OCI-LY3 (cell line): ENCODE data around the gene DUT.

Experiments
- H2AFZ ChIP-seq: fragments of 200-600, 300-600 bp; shearing (Covaris generic); 2 replicates; pipeline ENCODE4 v1.6.0; 2014; ENCODE audit warnings: antibody characterized with exemption, low read depth, low read length
- H3K27ac ChIP-seq: fragments of 200-600, 300-600 bp; sonication (generic); 2 replicates; pipeline ENCODE4 v1.5.1; 2014; ENCODE audit warnings: mild to moderate bottlenecking, low read length, moderate library complexity, mixed read lengths
- H3K27me3 ChIP-seq: fragments of 200-600, 300-600 bp; sonication (generic); 2 replicates; pipeline ENCODE4 v1.6.1; 2014; ENCODE audit warnings: low read depth, low read length, mixed read lengths
- H3K36me3 ChIP-seq: fragments of 200-600, 300-600 bp; sonication (generic); replicated peaks from 2 replicates; pipeline ENCODE3; 2014; ENCODE audit warnings: low read depth, low read length, mixed read lengths
- H3K4me1 ChIP-seq: fragments of 300-600, 200-600 bp; sonication (generic); 2 replicates; pipeline ENCODE4 v1.6.1; 2014; ENCODE audit warnings: low read length, mixed read lengths
- H3K4me2 ChIP-seq: fragments of 200-600, 300-600 bp; sonication (generic); 2 replicates; pipeline ENCODE4 v1.6.1; 2014; ENCODE audit warnings: low read length, mixed read lengths
- H3K4me3 ChIP-seq: fragments of 300-600, 200-600 bp; sonication (generic); 2 replicates; pipeline ENCODE4 v1.5.1; 2014; ENCODE audit warnings: antibody characterized with exemption, mild to moderate bottlenecking, low read length, moderate library complexity
- H3K79me2 ChIP-seq: fragments of 300-600, 200-600 bp; shearing (Covaris generic); 2 replicates; pipeline ENCODE4 v1.6.1; 2014; ENCODE audit warnings: mild to moderate bottlenecking, low read length, mixed read lengths
- H3K9ac ChIP-seq: fragments of 300-600, 200-600 bp; shearing (Covaris generic); 2 replicates; pipeline ENCODE4 v1.6.0; 2014; ENCODE audit warnings: mild to moderate bottlenecking, low read length, moderate library complexity
- H3K9me3 ChIP-seq: fragments of 200-600, 300-600 bp; shearing (Covaris generic); 2 replicates; pipeline ENCODE4 v1.6.1; 2014; ENCODE audit warnings: low read length, mixed read lengths; ENCODE audit not compliant: insufficient read depth
- H4K20me1 ChIP-seq: fragments of 200-600, 300-600 bp; sonication (generic); 2 replicates; pipeline ENCODE4 v1.6.1; 2016; ENCODE audit warnings: low read length, mixed read lengths; ENCODE audit not compliant: insufficient read depth
- CTCF ChIP-seq: fragments of 200-600, 300-600 bp; sonication (generic); IDR thresholded peaks from 2 replicates; pipeline ENCODE4 v1.5.1; 2014; ENCODE audit warnings: antibody characterized with exemption, low read length, low read depth
- EZH2phosphoT487 ChIP-seq: fragments of 200-600 bp; shearing (Covaris generic); IDR thresholded peaks from 2 replicates; pipeline ENCODE4 v1.6.1; 2018; ENCODE audit warnings: antibody characterized with exemption, mixed run types, low read depth

The DUT gene

DNA sequence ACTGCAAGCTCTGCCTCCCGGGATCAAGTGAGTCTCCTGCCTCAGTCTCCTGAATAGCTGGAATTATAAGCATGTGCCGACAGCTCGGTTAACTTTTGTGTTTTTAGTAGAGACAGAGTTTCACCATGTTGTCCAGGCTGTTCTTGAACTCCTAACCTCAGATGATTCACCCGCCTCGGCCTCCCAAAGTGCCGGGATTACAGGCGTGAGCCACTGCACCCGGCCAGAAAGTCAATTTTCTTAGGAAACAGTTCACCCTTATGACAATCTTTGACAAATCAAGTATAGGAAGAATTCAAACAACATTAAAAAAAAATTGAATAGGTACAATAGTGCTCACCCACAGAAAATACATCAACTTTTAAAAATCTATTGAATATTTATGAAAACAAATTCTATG lies 23.6 kb upstream of the DUT start:
- no peaks in the 10 kb centered on the region for H3K9me3 ChIP-seq
- no peak overlapping the region for H2AFZ ChIP-seq
- no peak overlapping the region for H3K9ac ChIP-seq
- H3K27me3 ChIP-seq, result 0 out of 2 replicates have a peak, but pooled peaks cover 5% of the 10 kb centered on the region
- no peaks in the 10 kb centered on the region for H3K4me1 ChIP-seq
- H4K20me1 ChIP-seq, result no peaks in the 10 kb centered on the region
- no peak overlapping the region for H3K4me3 ChIP-seq
- no peak overlapping the region for H3K27ac ChIP-seq
- H3K36me3 ChIP-seq, result no peaks in the 10 kb centered on the region
- H3K79me2 ChIP-seq, result no peaks in the 10 kb centered on the region
- H3K4me2 ChIP-seq, result no peak overlapping the region
- no peak for TF ChIP-seq CTCF

DNA sequence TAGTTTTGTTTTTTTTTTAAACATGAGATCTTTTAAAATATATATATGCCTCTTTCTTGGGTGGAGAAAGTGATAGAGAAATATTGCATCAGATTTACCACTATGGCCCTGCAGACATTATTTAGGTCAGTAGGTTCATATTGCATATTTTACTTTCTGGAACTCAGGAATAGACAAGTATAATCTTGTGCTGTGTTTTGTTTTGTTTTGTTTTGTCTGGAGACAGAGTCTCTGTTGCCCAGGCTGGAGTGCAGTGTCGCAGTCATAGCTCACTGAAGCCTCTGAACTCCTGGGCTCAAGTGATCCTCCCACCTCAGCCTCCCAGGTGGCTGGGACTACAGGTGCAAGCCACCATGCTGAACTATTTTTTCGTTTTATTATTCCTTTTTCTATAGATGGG lies 21.5 kb upstream of the DUT start:
- Histone ChIP-seq H2AFZ (no peak overlapping the region), H3K79me2 (no peaks in the 10 kb centered on the region), H3K27ac (no peak overlapping the region), H3K9me3 (no peaks in the 10 kb centered on the region), H3K27me3 (0 out of 2 replicates have a peak, but pooled peaks cover 5% of the 10 kb centered on the region), H3K4me3 (no peak overlapping the region), H3K9ac (no peak overlapping the region), H4K20me1 (no peaks in the 10 kb centered on the region), H3K4me1 (no peaks in the 10 kb centered on the region), H3K4me2 (no peak overlapping the region), H3K36me3 (no peaks in the 10 kb centered on the region)
- TF ChIP-seq EZH2phosphoT487, result no peak
- no peak for TF ChIP-seq CTCF

DNA sequence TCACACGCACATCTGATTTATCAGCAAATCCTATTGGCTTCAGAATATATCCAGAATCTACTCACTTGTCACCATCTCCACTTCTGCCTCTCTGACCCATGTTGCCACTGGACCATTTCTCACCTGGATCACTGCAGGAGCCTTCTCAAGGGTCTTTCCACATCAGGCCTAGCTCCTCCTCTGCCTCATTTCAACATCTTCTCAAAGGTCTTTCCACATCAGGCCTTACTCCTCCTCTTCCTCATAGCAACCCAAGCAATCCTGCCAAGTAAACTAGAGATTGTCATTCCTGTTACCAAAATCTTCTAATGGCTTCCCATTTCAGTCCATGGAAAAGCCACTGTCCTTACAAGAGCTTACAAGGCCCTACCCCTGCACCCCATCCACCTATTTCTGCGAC lies 18.0 kb upstream of the DUT start:
- Histone ChIP-seq H4K20me1 (no peaks in the 10 kb centered on the region), H3K9ac (no peak overlapping the region), H3K79me2 (no peaks in the 10 kb centered on the region), H3K36me3 (no peaks in the 10 kb centered on the region), H2AFZ (no peak overlapping the region), H3K4me1 (no peaks in the 10 kb centered on the region), H3K4me3 (no peak overlapping the region), H3K9me3 (no peaks in the 10 kb centered on the region), H3K4me2 (no peak overlapping the region), H3K27me3 (0 out of 2 replicates have a peak, but pooled peaks cover 3% of the 10 kb centered on the region), H3K27ac (no peak overlapping the region)
- TF ChIP-seq CTCF, result no peak
- no peak for TF ChIP-seq EZH2phosphoT487

- no peak overlapping the region for H3K9ac ChIP-seq
- no peaks in the 10 kb centered on the region for H3K9me3 ChIP-seq
- no peaks in the 10 kb centered on the region for H3K4me1 ChIP-seq
- TF ChIP-seq CTCF (no peak), EZH2phosphoT487 (no peak)
- H2AFZ ChIP-seq, result no peak overlapping the region
- H3K27ac ChIP-seq, result no peak overlapping the region
- no peaks in the 10 kb centered on the region for H3K27me3 ChIP-seq
- no peak overlapping the region for H3K4me2 ChIP-seq
- H3K4me3 ChIP-seq, result no peak overlapping the region
- H3K79me2 ChIP-seq, result no peaks in the 10 kb centered on the region
- no peaks in the 10 kb centered on the region for H4K20me1 ChIP-seq
- H3K36me3 ChIP-seq, result no peaks in the 10 kb centered on the region
Measured at GRCh38 chr15:48315041-48315440, 16.2 kb upstream of the DUT start.
